ENCODE results near the gene EXOSC5.
"Not testable (repeated sequence)": the region's sequence is repeated elsewhere in the genome, so short reads cannot be mapped to it uniquely, and the experiment has no call there.

EXOSC5 gene

GRCh38 chr19:41395355-41395754, 1.8 kb downstream of the EXOSC5 start:
- H3K27ac ChIP-seq = no peak overlapping the region
- no peak for DNase-seq (ENCODE audit: low spot score)
- no peak overlapping the region for H3K4me3 ChIP-seq
- TF ChIP-seq CTCF (IDR thresholded peaks at IDR 0.05) = no peak

- no peak for DNase-seq (ENCODE audit: low spot score)
- Histone ChIP-seq H3K4me3 (no peak overlapping the region), H3K27ac (no peak overlapping the region)
- no peak for TF ChIP-seq CTCF (IDR thresholded peaks at IDR 0.05)
Measured at GRCh38 chr19:41392775-41393174, 4.4 kb downstream of the EXOSC5 start.

- Histone ChIP-seq H3K4me3 (no peak overlapping the region), H3K27ac (no peak overlapping the region)
- DNase-seq (ENCODE audit: low spot score) = no peak
- no peak for TF ChIP-seq CTCF (IDR thresholded peaks at IDR 0.05)
Measured at GRCh38 chr19:41391618-41392017, 5.5 kb downstream of the EXOSC5 start.

- no peak for TF ChIP-seq CTCF (IDR thresholded peaks at IDR 0.05)
- no peak for DNase-seq (ENCODE audit: low spot score)
- Histone ChIP-seq H3K27ac (no peak overlapping the region), H3K4me3 (no peak overlapping the region)
Measured at GRCh38 chr19:41386442-41386841, 10.7 kb downstream of the EXOSC5 start.

GRCh38 chr19:41384351-41384750, 12.8 kb downstream of the EXOSC5 start:
- TF ChIP-seq CTCF (IDR thresholded peaks at IDR 0.05) = no peak
- no peak overlapping the region for H3K27ac ChIP-seq
- no peak overlapping the region for H3K4me3 ChIP-seq
- no peak for DNase-seq (ENCODE audit: low spot score)

- not testable (repeated sequence) for H3K27ac ChIP-seq; H3K4me3 ChIP-seq; DNase-seq (ENCODE audit: low spot score)
Measured at GRCh38 chr19:41381536-41381935, 15.6 kb downstream of the EXOSC5 start.

GRCh38 chr19:41377977-41378709, 19.0 kb downstream of the EXOSC5 start:
- DNase-seq (ENCODE audit: low spot score) = no peak
- H3K4me3 ChIP-seq = no peak overlapping the region
- TF ChIP-seq CTCF (IDR thresholded peaks at IDR 0.05) = no peak
- H3K27ac ChIP-seq = no peak overlapping the region

Data from coronary artery (tissue), 2 donors.